Measurements from ENCODE around the gene EBPL. TPM values are rescaled to one million over a fixed set of nuclear protein-coding genes. Genes with fewer than 3 reads are reported as not detected.

Gene EBPL
- total and polyA plus RNA-seq, 2 of the 4 experiments (the other 2 are of a cell fraction): 57.9 to 65.3 TPM

DNA sequence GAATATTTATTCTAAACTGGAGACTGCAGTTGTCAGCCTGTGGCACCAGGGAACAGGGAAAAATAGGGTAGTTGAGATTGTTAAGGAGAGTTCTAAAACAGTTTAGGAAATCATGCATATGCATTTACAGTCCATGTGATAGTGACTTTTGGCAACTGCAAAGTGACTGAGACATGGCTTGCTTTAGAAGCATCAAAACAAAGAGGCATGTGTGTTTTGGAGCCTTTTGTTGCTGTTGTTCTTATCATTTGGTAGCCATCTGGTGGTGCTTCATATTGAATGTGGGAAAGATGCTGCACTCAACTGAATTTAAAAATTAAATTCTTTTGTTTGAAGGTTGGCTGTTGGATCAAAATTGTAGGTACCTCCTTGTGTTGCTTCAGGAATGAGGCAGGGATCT, 10.2 kb upstream of the EBPL start:
- Histone ChIP-seq H4K8ac (ENCODE audit: low read depth in 2 of 2, low read length in 2 of 2) (no peak overlapping the region), H3K4me3 (ENCODE audit: insufficient read depth, low read depth, low read length) (no peak overlapping the region), H3K79me1 (ENCODE audit: low read depth in 1 of 2, low read length in 2 of 2) (no peaks in the 10 kb centered on the region), H3K18ac (ENCODE audit: low read depth, low read length) (no peak overlapping the region), H3K4me1 (ENCODE audit: control insufficient read depth, insufficient read depth, low read length) (no peaks in the 10 kb centered on the region), H2AK9ac (replicated peaks; ENCODE audit: low read depth, low read length, poor library complexity) (no peak overlapping the region), H3K27me3 (ENCODE audit: control insufficient read depth, insufficient read depth, low read length) (no peaks in the 10 kb centered on the region), H2BK20ac (ENCODE audit: low read depth, low read length) (no peak overlapping the region), H4K20me1 (ENCODE audit: insufficient read depth, low read length) (no peaks in the 10 kb centered on the region), H2AK5ac (ENCODE audit: low read depth, low read length) (no peak overlapping the region), H3K9ac (ENCODE audit: low read depth, low read length) (no peak overlapping the region), H2BK15ac (ENCODE audit: low read depth, low read length) (no peak overlapping the region), H2BK120ac (ENCODE audit: low read depth, low read length) (no peak overlapping the region), H3K56ac (ENCODE audit: extremely low read depth, insufficient read depth, low read length) (no peak overlapping the region), H3K4me2 (ENCODE audit: low read depth, low read length) (no peak overlapping the region), H3K14ac (replicated peaks; ENCODE audit: low read depth, low read length) (no peak overlapping the region), H4K91ac (ENCODE audit: insufficient read depth, low read depth, low read length) (no peak overlapping the region), H2AFZ (replicated peaks; ENCODE audit: low read length, poor library complexity) (no peak overlapping the region), H3K23ac (ENCODE audit: low read depth, low read length) (no peak overlapping the region), H3K36me3 (ENCODE audit: control insufficient read depth, insufficient read depth, low read length) (peaks cover 26% of the 10 kb centered on the region), H3K27ac (ENCODE audit: insufficient read depth, low read length) (no peak overlapping the region), H4K5ac (ENCODE audit: low read depth, low read length) (no peak overlapping the region), H3K9me3 (ENCODE audit: control insufficient read depth, insufficient read depth, low read length) (no peaks in the 10 kb centered on the region), H3K4ac (ENCODE audit: low read depth, low read length) (no peak overlapping the region), H2BK5ac (ENCODE audit: low read depth, low read length, poor library complexity, severe bottlenecking) (no peak overlapping the region), H3K9me1 (ENCODE audit: insufficient read depth, low read length) (no peaks in the 10 kb centered on the region; the same call in 1 of the 2 replicates)
- dilution Hi-C loops (cut with HindIII; ENCODE audit: low sequenced_read_pairs, unreplicated experiment): no loop called here
- in situ Hi-C loops (cut with MboI; ENCODE audit: low sequenced_read_pairs): no loop called here
- ChIA-PET POLR2A (ENCODE audit: unreplicated experiment) (no interaction called here), CTCF (no interaction called here)
- intact Hi-C loops (cut with micrococcal nuclease): no loop called here
- no peak for ATAC-seq (ENCODE audit: low read depth)
- no peak for DNase-seq
- BruUV-seq (replicated peaks): no TSS peak
- TF ChIP-seq NFE2L2 (IDR thresholded peaks at IDR 0.05; ENCODE audit: low read depth, low read length) (no peak), CEBPB (IDR thresholded peaks at IDR 0.05; ENCODE audit: low read depth, low read length) (no peak), RCOR1 (IDR thresholded peaks at IDR 0.05; ENCODE audit: insufficient replicate concordance, low read length) (no peak), POLR2A (IDR thresholded peaks at IDR 0.05; ENCODE audit: low read depth, low read length) (no peak), CHD1 (IDR thresholded peaks at IDR 0.05; ENCODE audit: low read depth, low read length) (no peak), RAD21 (IDR thresholded peaks at IDR 0.05; ENCODE audit: low read length) (no peak)
- TF ChIP-seq, protein P1, sequence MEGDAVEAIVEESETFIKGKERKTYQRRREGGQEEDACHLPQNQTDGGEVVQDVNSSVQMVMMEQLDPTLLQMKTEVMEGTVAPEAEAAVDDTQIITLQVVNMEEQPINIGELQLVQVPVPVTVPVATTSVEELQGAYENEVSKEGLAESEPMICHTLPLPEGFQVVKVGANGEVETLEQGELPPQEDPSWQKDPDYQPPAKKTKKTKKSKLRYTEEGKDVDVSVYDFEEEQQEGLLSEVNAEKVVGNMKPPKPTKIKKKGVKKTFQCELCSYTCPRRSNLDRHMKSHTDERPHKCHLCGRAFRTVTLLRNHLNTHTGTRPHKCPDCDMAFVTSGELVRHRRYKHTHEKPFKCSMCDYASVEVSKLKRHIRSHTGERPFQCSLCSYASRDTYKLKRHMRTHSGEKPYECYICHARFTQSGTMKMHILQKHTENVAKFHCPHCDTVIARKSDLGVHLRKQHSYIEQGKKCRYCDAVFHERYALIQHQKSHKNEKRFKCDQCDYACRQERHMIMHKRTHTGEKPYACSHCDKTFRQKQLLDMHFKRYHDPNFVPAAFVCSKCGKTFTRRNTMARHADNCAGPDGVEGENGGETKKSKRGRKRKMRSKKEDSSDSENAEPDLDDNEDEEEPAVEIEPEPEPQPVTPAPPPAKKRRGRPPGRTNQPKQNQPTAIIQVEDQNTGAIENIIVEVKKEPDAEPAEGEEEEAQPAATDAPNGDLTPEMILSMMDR (conservative IDR thresholded peaks at IDR 0.05; ENCODE audit: low read depth, low read length): no peak
- TF ChIP-seq, protein P2, sequence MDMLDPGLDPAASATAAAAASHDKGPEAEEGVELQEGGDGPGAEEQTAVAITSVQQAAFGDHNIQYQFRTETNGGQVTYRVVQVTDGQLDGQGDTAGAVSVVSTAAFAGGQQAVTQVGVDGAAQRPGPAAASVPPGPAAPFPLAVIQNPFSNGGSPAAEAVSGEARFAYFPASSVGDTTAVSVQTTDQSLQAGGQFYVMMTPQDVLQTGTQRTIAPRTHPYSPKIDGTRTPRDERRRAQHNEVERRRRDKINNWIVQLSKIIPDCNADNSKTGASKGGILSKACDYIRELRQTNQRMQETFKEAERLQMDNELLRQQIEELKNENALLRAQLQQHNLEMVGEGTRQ (IDR thresholded peaks at IDR 0.05; ENCODE audit: low read depth, low read length): no peak
